ENCODE results near the gene PHRF1.

PHRF1 gene

DNA sequence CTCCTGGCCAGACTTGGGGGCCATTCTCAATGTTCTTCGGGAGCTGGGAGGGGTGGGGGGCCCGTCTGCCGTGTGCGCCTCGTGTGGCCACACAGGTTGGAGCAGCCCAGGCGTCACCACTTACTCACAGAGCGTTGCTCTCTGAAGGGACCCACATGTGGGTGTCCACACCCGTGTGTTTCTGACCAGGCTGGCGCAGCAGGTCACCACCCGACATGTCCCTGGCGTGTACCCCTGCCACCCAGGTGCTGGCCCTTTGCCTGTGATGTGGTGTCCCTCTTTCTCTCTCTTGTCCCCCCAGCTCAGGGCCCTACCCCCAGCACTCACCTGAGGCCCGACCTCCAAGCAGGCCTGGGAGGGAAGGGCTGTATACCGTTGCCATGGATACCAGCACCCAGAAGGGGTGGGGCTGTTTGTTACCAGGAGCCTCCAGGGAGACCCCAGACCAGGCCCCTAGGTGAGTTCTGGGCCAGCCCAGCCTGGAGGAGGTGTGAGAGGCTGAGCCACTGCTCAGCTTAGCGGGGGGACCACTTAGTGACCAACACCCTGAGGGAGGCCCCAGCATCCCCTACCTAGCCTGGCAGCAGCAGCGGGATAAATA lies 17.1 kb upstream of the PHRF1 start:
- DNase-seq (ENCODE audit: low spot score) = no peak

DNA sequence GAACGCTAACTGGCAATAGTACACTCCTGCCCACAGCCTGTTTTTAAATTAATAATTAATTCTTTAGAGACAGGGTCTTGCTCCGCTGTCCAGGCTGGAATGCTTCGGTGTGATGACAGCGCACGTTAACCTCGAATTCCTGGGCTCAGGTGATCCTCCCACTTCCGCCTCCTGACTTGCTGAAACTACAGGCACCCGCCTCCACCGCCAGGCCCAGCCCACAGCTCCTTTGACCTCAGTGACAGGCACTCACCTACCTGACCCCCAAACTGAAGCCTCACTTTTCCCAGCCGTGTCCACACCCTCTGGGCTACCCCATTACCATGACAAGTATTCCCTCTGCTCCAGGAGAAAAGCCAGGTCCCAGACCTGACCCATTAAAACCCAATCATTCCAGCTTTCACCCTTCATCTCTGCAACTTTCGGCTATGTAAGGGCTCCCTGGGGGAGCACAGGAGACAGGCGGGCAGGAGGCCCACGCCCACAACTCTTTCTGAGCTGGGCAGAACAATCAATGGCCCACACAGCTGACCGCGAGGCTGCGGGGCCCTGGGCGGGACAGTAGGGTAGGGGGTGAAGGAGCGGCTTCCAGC lies 16.5 kb upstream of the PHRF1 start:
- DNase-seq (ENCODE audit: low spot score) = no peak

DNA sequence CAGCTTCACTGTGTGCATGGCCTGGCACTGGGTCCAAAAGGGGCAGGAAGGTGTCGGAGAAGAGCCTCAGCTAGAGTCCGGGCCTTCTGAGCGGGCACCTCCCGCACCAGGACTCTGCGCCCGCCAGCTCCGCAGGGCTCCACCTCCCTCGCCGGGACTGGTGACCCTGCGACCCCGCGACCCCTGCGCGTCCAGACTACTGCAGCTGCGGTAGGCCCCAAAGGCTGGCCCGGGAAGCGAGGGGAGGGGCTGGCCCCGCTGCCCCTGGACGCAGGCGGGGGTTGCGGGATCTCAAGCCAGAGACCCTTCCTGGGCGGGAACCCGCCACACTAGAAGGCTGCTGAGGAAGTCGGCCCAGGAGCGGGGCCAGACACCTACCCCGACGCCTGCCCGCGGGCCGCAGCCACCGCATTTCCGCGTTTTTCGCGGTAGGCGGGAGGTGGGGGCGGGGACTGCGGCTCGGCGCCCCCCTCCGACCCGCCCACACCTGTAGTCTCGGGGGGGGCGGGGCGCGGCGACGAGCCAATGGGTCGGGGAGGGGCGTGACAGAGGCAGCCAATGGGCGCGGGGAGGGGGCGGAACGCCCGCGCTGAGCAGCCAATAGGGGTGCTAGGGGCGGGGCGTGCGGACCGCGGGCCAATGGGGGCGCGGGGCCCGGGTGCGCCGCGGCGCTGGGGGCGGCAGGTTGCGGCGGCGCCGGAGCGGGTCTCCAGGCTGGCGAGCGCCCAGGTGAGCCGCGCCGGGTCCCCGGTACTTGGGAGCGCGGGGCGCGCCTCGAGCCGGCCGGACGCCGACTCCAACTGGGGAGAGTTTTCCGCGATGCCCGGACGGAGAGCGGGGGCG lies 15.7 kb upstream of the PHRF1 start, which contains the start of the genes LMNTD2 and RASSF7:
TSS of gene LMNTD2 (minus strand) at position 434 of the 843 bp plus-strand sequence. CDS start at position 412, 22 bp downstream.
TSS of gene RASSF7 (plus strand) at position 666 of the 843 bp plus-strand sequence. CDS start 799 bp downstream, outside the sequence.
- DNase-seq (ENCODE audit: low spot score) = peak; percentile 88

DNA sequence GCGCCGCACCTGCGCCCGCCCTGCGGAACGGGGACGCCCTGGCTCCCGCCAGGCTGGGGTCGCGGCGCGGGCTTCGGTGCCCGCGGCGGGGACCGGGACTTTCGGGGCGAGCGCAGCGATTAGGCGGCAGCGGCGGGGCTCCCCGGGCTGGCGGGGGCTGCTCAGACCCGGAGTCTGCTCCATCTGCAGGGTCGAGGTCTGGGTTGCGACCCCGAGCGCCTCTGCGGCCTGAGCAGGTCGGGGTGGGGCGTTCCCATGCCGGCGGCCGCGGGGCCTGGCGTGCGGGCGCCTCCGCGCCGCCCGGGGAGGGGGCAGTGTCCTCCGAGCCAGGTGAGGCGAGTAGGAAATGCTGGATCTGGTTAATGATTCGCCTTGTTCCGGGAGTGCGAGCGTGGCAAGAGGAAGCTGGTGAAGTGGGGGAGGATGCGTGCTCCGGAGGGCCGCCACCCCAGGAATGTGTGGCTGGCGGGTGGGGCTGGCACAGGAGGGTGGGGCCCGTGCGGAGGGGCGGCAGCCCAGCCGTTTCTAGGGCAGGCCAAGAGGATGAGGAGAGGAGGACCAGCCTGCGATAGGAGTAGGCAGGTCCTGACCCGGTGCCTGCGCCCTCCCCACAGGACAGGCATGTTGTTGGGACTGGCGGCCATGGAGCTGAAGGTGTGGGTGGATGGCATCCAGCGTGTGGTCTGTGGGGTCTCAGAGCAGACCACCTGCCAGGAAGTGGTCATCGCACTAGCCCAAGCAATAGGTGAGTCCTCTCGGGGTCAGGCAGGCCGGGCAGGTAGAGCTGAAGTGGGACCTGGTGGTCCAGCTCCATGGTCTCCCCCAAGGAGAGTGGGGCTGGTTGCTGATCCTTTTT lies 14.9 kb upstream of the PHRF1 start:
- peak; percentile 37 for DNase-seq (ENCODE audit: low spot score)

DNA sequence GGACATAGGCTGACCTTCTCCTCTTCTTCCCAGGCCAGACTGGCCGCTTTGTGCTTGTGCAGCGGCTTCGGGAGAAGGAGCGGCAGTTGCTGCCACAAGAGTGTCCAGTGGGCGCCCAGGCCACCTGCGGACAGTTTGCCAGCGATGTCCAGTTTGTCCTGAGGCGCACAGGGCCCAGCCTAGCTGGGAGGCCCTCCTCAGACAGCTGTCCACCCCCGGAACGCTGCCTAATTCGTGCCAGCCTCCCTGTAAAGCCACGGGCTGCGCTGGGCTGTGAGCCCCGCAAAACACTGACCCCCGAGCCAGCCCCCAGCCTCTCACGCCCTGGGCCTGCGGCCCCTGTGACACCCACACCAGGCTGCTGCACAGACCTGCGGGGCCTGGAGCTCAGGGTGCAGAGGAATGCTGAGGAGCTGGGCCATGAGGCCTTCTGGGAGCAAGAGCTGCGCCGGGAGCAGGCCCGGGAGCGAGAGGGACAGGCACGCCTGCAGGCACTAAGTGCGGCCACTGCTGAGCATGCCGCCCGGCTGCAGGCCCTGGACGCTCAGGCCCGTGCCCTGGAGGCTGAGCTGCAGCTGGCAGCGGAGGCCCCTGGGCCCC lies 14.1 kb upstream of the PHRF1 start:
- DNase-seq (ENCODE audit: low spot score) = no peak

DNA sequence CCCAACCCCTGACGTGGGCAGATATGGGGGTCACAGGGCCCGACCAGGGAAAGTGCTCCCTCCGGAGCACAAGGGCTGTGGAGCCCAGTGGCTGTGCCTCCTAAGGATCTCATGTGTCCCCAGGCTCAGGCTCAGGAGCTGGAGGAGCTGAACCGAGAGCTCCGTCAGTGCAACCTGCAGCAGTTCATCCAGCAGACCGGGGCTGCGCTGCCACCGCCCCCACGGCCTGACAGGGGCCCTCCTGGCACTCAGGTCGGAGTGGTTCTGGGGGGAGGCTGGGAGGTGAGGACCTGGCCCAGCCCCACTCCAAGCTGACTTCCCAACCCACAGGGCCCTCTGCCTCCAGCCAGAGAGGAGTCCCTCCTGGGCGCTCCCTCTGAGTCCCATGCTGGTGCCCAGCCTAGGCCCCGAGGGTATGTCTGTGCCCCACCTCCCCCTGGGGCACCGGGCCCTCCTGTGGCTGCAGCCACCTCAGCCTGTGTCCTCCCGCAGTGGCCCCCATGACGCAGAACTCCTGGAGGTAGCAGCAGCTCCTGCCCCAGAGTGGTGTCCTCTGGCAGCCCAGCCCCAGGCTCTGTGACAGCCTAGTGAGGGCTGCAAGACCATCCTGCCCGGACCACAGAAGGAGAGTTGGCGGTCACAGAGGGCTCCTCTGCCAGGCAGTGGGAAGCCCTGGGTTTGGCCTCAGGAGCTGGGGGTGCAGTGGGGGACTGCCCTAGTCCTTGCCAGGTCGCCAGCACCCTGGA lies 13.0 kb upstream of the PHRF1 start:
- no peak for DNase-seq (ENCODE audit: low spot score)

DNA sequence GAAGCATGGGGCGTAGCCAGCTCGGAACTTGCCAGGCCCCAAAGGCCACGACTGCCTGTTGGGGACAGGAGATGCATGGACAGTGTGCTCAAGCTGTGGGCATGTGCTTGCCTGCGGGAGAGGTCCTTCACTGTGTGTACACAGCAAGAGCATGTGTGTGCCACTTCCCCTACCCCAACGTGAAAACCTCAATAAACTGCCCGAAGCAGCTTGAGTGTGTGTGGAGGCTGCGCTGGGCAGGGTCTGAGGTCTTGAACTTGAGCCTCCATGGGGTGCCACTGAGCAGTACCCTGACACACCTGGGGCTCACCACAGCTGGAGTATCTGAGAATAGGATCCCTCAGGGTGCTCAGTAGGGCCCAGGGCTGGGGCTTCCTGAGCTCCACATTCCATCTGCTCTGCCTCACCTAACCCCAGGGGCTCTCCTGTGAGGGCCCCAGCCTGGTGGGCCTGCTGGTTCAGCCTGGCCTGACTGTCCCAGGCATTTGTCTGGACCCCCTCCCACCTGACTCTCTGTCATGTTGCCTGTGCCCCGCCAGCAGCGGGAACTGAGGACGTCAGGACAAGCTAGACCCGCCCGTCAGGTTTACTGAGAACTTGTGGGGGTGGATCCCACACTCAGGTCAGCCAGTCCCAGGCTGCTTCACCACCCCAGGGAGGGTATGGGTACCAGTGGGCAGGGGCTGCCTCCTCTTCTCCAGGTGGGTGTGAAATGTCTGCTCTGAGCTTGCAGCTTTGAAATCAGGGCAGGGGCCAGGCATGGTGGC lies 12.3 kb upstream of the PHRF1 start:
- no peak for DNase-seq (ENCODE audit: low spot score)

DNA sequence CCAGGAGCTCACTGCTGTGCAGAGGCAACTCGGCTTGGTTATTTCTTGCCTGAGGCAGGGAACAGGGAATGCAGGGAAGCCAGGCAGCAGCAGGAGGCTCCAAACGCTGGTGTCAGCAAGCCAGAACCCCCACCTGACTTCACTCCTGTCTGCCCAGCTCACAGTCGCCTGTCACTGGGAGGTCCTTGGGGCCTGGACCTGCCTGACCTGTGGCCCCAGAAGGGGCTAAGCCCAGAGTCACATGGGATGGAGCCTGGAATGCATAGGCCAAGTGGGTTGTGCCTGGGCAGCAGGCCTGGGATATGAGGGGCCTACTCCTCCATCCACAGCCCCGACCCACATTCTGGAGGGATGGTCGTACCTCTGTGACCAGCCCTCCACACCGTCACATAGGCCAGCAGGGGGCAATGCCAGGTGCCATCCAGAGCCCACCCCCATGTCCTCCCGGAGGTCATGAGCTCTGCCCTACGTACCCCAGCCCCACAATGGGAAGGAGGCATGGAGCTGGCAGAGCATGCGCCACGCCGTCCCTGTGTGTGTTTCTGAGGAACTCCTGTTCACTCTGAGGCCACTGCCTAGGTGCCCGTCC lies 10.3 kb upstream of the PHRF1 start:
- no peak for DNase-seq (ENCODE audit: low spot score)

DNA sequence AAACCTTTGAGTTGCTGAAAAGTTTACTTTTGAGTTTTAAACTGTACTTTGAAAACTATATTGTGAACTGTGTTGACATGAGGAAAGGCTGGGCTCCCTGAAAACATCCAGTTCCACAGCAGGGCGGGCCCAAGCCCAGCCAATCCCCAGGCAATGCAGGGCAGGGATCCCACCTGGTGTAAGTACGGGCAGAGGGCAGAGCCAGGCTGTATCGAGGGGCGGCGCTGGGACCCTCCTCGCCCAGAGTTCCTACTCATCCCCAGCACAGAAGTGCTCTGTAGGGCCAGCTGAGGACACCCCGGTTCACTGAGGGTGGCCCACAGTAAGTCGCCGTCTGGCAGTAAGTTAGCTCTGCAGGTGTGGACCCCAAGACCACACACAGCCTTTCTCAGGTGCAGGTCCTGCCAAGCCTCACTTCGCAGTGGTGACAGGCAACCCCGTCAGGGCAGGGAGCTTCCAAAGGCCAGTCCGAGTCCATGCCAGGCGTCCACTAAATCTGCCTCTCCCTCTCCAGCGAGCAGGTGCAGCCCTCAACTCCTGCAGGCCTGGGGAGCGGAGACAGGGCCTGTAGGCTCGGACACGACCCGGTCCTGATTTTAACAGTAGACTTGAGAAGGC lies 9.2 kb upstream of the PHRF1 start:
- no peak for DNase-seq (ENCODE audit: low spot score)

DNA sequence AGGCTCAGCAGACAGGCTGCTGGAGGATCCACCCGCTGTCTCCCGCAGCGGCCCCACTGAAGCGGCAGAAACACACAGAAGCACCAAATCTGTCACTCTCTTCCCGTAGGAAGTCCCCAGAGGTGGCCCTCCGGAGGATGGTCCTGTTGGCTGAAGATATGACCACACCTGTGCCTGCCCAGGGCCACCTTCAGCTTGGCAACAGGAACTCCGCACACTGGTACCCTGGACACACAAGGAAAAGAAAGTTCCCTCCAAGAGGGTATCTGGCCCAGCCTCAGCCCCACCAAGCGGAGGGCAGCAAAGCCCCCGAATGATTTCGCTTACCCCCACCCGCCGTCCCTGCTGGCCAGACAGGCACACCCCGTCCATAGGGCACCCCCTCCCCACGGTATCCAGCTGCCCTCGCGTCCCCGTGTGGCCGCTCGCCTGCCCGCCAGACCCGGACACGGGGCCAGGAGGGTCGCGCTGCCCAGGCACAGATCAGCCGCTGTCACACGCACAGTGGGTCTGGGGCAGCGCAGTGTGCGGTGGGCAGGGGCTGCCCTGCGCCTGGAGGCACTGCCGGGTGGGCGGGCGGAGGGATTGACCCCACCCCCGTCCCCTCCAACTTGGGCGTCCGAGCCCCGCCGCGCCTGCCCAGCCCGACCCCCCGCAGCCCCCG lies 8.5 kb upstream of the PHRF1 start:
- no peak for DNase-seq (ENCODE audit: low spot score)

DNA sequence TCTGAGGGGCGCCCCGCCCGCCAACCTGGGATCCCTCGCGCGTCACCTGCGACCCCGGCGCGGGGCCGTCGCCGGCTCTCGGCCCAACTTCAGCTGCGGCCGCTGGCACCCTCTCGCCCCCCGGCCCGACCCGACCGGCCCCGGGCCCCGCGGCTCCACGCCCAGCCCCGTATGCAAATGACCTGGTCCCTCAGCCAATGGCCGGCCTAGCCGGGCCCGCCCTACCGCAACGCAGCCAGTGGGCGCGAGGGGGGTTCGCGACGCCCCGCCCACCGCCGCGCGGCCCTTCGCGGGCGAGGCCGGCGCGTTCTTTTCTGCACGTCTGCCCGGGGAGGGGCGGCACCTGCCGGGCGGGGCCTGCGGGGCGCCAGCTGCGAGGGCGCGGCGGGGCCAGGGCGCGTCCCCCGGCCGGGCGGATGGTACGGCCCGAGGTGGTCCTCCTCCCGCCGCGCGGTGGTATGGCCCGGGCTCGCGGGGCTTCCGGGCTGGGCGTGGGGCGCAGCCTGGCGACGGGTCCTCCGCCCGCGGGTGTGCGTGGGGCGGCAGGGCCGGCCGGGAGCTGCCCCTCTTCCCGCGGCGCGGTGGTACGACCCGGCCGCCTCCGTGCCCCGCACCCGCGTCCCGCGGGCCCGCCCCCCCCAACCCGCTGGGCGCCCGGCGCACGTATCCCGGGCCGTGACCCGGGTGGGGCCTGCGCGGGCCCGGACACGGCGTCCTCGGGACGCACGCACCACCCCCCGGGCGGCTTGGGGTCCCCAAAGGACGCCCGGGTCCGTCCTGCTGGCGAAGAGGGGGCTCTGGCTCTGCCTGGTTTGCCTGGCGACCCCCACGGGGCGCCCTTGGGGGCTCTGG lies 7.7 kb upstream of the PHRF1 start:
- peak; percentile 93 for DNase-seq (ENCODE audit: low spot score)

DNA sequence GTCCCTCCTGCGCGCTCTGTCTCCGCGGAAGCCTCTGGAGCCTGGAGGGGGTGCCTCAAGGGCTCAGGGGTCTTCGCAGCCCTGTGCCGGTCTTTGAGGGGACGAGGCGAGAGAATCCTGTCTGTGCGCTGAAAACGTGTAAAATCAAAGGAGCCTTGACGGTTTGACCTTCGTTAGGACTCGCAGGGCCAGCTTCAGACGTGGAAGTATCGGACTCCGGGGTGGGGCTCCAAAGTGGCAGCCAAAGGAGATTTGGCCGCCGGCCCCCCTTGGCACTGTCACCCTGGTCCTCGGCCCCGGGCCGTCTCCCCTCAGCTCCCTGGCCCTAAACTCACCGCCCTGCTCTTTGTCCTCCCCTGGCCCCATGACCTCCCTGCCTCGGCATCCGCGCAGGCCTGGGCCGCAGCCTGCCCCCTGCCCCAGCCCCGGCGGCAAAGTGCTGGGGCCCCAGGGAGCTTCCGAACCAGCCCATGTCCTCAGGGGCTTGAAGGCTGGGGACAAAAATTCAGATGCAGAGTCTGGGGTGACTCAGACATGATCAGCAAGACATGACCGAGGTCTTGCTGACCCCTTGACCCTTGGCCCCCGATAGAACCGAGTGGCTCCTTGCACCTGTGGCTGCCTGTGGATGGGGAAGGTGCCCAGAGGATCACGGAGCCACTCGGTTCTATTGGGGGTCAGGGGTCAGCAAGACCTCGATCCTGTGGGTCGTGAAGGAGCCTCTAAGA lies 6.9 kb upstream of the PHRF1 start:
- no peak for DNase-seq (ENCODE audit: low spot score)

DNA sequence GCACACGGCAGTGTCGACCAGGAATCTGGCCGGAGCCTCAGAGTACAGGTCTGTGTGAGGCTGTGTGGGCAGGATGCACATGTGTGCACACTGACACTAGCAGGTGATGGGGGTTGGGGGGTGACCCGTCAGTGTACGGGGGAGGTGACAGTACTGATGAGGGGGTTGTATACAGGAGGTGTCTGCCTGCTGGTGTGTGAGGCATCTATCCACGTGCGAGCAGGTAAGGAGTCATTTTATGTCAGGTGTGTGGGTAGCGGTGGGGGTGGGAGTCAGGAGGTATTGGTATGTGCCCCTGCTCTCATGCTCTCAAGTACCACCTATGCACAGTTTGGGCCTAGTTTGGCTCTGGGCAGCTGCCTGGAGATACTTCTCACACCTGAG lies 4.5 kb upstream of the PHRF1 start:
- no peak for DNase-seq (ENCODE audit: low spot score)

DNA sequence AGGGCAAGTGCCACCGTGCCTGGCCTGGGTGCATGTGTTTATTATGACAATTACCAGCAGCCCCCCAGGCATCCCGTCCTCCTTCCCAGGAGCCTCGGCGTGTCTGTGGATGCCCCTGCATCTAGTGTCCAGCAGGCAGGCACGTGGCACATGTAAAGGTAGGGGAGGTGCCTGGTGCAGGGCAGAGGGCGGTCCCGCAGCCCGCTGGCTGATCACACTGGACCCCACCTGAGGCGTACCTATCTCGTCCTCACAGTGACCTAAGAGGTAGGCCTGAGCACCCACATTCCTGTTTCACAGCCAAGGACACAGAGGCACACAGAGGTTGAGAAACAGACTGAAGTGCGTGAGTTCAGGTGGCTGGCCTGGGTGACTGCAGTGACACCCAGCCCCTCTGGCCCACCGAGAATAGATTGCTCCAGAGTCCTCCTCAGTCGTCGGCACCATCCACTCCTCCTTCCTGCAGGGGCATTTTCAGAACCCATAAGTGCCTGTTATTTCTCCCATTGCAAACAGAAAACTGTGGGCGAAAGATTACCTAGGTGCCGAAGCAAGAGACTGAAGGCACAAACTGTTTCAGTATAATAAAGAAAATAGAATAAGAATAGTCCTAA lies 3.0 kb upstream of the PHRF1 start:
- DNase-seq (ENCODE audit: low spot score) = no peak

DNA sequence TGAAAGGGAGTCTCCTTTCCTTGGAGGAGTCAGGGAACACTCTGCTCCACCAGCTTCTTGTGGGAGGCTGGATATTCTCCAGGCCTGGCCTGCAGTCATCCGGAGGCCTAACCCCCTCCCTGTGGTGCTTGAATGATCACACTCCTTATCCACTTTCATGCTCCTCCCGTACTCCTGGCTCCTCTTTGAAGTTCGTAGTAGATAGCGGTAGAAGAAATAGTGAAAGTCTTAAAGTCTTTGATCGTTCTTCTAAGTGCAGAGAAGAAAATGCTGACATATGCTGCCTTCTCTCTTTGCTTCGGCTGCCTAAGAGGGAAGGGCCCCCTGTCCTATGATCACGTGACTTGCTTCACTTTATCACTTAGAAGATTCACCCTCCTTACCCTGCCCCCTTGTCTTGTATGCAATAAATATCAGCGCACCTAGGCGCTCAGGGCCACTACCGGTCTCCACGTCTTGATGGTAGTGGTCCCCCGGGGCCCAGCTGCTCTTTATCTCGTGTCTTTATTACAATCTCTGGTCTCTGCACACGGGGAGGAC lies 2.2 kb upstream of the PHRF1 start:
- DNase-seq (ENCODE audit: low spot score) = peak; percentile 32

DNA sequence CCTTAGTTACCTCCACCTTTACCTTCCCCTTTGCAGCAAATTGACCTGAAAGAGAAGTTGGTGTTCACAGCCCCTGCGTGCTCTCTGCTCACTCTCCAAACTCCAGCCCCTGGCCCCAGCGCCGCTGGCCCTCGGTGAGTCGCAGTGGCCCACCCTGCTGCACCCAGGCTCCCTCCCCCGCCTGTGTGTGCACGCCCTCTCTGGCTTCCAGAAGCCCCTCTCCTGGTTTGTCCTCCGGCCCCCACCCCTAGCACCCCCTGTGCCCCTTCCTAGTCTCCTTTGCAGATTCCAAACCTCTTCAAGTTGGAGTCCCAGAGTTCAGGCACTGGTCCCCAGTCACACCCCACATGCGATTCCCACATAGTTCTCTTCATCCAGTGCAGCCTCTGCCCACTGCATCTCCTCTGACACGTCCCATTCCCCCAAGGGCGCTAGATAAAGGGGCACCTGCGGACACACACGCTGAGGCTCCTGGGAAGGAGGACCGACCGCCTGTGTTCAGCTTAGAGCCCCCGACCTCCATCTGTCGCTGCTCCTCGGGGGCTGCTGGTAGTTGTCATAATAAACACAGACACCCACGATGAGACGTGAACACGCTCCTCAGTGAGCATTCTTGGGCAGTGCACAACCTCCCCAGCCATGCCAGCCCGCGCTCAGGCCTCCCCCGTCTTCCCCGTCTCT lies 1.5 kb upstream of the PHRF1 start:
- peak; percentile 27 for DNase-seq (ENCODE audit: low spot score)

Data from hematopoietic multipotent progenitor cell treated with erythropoietin and hydrocortisone succinate and interleukin-3 and kit ligand, for 15 days (in vitro differentiated cells).